Dermis microvascular lymphatic vessel endothelial cell (primary cell): ENCODE data around the gene BLVRA. TPM values are rescaled to one million over a fixed set of nuclear protein-coding genes. Genes with fewer than 3 reads are reported as not detected.
A peak's percentile ranks its signal among the peaks of the same experiment; 100 is the strongest.
"Not testable (repeated sequence)": the region's sequence is repeated elsewhere in the genome, so short reads cannot be mapped to it uniquely, and the experiment has no call there.

Source experiments
- DNase-seq, 2 donors: peaks; one replicate each; pipeline versions ENCODE4 v3.0.0 to v3.0.0-alpha.2; 2010; ENCODE audit warnings: low read depth in 2 of 2
- total RNA-seq: library from RNA; depleted of rRNA; stranded (reverse); fragments of >200 nt; gene quantifications from 2 replicates; pipeline ENCODE4 v1.2.1, GENCODE V29; 2014

The BLVRA gene, protein sequence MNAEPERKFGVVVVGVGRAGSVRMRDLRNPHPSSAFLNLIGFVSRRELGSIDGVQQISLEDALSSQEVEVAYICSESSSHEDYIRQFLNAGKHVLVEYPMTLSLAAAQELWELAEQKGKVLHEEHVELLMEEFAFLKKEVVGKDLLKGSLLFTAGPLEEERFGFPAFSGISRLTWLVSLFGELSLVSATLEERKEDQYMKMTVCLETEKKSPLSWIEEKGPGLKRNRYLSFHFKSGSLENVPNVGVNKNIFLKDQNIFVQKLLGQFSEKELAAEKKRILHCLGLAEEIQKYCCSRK
- total RNA-seq: 21.6 and 24.0 TPM in 2 replicates

DNA sequence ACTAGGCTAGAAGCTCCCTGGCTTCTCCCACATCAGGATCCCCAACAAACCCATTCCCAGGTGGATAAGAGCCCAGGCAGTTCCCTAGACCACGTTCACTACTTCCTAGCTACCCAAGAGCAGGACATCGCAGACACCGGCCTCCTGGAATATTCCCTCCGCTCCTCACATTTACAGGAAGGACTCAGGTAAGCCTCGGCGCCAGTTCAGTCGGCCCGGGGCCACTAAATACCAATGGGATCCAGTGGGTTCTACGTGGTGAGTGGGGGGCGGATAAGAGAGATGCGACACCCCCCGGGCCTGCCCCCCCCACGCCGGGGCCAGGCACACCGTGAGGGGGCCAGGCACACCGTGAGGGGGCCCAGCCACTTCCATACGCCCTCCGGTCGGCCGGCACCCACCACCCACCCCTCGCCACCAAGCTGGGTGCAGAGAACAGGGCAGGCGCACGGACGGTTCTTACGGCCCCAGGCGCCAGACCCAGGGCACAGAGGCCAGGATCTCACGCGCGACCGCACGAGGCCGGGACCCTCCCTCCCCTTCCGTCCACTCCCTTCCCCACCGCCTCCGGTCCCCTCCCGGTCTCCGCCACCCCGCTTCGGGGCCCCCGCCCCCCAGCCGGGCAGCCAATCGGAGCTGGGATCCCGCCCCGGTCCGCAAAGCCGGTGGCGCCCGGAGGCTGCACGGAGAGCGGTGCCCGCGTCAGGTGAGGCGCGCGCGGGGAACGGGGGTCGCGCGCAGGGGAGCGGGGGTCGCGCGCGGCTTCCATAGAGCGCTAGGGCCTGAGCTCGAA, at the start of gene BLVRA:
Gene BLVRA, plus strand, starts transcription at position 652 of the 793 bp plus-strand sequence. CDS start 12,479 bp downstream, outside the sequence.
- peak in 1 of 2 donors; percentile 65 for DNase-seq

- no peak for DNase-seq
These were observed 47.0 kb upstream of the BLVRA start for GRCh38 chr7:43711503-43711902.

- DNase-seq: not testable (repeated sequence)
These were observed 42.5 kb upstream of the BLVRA start for GRCh38 chr7:43715966-43716365.

GRCh38 chr7:43716598-43716997, 41.9 kb upstream of the BLVRA start:
- no peak for DNase-seq

DNA sequence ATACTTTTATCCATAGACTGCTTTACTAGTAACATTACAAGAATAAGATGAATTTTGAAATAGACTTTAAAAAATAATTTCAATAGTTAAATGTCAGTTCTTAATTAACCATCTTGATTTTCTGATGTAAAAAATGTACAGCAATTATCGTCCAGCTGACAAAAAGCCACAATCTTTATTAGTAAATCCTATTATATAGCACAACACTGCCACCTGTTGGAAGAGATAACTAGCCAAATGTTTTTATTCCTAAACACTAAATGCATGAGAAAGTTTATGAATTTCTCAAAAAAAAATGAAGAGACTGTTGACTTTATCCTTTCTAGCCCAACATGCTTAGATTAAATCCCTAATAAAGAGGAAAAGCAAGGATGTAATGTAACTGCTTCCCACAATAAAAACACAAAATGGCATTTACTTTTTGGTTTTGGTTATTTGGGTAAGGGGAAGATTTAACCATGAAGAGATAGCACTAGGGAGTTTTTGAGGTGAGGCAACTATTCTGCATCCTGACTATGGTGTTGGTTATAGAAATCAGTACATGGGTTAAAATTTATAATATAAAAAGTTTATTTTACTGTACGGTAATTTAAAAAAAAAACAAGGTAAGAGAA, 37.2 kb upstream of the BLVRA start:
- peak; percentile 46 to 72 for DNase-seq

- no peak for DNase-seq
These were observed 35.5 kb upstream of the BLVRA start for GRCh38 chr7:43723007-43723341.

DNA sequence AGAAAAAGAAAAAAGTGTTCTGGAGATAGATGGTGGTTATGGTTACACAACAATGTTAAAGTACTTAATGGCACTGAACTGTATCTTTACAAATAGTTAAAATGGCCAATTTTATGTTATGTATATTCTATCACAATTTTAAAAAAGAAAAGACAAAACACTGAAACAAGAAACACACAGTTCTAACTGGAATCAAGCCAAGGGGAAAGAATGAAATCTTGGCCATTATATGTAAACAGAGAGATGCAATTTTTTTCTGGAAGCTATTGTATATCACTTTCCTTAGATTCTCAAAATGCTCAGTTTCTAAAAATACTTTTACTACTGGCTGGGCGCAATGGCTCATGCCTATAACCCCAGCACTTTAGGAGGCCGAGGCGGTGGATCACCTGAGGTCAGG, 33.2 kb upstream of the BLVRA start:
- no peak for DNase-seq

DNA sequence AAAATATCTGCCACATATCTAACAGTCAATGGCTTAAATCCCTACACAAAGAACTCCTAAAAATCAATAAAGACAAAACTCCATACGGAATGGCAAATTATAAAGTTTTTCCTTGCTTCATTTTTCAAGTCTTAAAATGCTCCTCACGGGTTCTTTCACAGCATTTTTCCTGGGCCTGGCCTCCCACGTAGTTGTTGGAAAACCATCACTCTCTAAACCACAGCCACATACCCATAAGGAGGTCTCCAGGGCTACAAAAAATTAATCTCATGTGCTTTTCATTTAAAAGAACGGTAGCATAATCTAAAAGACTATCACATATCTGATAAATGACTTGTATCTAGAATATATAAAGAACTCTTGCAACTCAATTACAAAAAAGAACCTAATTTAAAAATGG, 32.0 kb upstream of the BLVRA start:
- DNase-seq: no peak

DNA sequence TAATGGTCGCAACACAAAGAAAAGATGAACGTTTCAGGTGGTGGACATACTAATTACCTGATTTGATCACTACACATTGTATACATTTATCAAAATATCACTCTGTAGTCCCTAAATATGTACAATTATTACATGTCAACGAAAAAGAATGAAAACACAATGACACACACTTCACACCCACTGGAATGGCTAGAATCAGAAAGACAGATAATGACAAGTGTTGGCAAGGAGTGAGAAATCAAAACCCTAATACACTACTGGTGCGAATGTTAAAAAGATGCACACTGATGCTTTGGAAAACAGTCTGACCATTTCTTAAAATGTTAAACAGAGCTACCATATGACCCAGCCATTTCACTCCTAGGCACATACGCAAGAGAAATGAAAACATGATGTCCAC, 31.5 kb upstream of the BLVRA start:
- no peak for DNase-seq

DNA sequence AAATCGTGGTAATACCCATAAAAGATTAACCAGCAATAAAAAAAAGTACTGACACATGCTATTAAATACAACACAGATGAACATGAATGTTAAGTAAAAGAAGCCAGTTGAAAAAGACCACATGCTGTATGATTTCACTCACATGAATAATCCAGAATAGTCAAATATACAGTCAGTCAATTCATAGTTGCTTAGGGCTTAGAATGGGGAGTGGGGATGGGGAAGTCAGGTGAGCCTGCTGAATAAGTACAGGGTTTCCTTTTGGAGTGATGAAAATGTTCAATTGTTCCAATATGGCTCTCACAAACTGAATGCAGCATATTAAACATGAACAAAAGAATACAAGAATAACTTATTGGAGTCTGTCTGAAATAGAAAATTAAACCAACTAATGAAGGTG, 31.0 kb upstream of the BLVRA start:
- no peak for DNase-seq

DNA sequence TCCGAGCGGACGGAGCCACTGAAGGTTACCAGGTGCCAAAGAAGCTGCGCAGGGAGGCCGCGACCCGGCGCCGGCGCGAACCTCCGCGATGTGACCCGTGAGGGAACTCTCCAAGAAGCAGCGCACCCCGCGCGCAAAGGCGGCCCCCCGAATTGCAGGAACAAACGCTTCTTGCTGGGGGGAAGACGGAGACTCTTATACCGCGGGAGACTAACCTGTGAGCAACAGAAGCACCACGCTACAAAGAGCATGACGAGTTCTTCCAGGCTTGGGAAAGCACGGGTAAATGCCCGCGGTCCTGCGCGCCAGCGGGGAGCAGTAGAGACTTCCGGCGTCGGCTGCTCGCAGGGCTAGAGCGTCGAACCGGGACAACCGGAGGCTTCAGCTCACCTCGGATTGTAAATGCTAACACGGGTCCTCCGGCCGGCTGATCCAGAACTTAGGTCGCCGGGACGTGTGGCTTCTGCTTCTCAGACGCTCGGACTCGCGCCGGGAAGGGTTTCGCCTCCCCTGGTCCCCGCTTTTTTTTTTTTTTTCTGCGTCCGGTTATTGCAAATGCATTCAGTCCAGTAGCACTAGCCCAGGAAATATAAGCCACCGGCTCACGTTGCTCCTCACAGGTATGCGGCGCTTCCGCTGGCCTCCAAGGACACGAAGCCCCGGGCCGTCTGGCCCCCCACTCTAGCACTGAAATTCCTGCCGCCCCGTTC, 29.1 kb upstream of the BLVRA start, which contains the start of gene COA1:
Gene COA1, minus strand, starts transcription at position 310 of the 710 bp plus-strand sequence. CDS start 80,909 bp downstream, outside the sequence.
- peak; percentile 84 to 92 for DNase-seq

DNA sequence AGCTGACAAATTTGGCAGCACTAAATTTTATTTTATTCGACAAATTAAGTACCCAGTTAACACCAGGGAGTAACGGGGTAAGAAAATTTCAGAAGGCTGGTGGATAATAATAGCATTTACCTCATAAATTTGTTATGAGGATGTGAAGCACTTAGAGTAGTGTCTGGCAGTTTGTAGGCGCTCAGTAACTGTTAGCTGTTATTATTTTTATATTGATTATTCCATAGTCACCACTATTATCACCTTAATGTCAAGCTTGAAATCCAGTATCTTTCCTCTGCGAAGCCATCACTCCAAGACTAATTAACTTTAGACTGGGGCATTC, 28.6 kb upstream of the BLVRA start:
- DNase-seq: no peak

GRCh38 chr7:43731494-43731893, 27.0 kb upstream of the BLVRA start:
- DNase-seq: not testable (repeated sequence)

DNA sequence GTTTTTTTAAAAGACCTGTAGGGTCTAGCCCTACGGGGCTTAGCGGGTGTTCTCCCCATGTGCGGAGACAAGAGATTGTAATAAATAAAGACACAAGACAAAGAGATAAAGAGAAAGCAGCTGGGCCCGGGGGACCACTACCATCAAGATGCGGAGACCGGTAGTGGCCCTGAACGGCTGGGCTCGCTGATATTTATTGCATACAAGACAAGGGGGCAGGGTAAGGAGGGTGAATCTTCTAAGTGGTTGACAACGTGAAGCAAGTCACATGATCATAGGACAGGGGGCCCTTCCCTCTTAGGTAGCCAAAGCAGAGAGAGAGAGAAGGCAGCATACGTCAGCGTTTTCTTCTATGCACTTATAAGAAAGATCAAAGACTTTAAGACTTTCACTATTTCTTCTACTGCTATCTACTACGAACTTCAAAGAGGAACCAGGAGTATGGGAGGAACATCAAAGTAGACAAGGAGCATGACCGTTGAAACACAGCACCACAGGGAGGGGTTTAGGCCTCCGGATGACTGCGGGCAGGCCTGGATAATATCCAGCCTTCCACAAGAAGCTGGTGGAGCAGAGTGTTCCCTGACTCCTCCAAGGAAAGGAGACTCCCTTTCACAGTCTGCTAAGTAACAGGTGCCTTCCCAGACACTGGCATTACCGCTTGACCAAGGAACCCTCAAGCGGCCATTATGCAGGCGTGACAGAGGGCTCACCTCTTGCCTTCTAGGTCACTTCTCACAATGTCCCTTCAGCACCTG, 23.7 kb upstream of the BLVRA start:
- not testable (repeated sequence) for DNase-seq

DNA sequence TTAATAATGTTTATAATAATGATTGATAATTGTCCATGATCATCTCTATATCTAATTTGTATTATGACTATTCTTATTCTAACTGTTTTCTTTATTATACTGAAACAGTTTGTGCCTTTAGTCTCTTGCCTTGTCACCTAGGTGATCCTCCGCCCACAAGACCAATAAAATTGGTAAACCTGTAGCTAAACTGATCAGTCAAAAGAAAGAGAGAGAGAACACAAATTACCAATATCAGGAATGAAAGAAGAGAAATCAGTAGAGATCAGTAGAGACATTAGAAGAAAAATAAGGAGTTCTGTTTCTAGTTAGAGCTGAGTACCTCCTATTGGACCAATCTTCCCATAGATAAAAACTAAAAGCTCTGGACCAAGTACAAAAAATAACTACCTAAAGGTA, 23.1 kb upstream of the BLVRA start:
- DNase-seq: no peak

- peak in 1 of 2 donors; percentile 8 for DNase-seq
These were observed 22.5 kb upstream of the BLVRA start for GRCh38 chr7:43735802-43736603.

DNA sequence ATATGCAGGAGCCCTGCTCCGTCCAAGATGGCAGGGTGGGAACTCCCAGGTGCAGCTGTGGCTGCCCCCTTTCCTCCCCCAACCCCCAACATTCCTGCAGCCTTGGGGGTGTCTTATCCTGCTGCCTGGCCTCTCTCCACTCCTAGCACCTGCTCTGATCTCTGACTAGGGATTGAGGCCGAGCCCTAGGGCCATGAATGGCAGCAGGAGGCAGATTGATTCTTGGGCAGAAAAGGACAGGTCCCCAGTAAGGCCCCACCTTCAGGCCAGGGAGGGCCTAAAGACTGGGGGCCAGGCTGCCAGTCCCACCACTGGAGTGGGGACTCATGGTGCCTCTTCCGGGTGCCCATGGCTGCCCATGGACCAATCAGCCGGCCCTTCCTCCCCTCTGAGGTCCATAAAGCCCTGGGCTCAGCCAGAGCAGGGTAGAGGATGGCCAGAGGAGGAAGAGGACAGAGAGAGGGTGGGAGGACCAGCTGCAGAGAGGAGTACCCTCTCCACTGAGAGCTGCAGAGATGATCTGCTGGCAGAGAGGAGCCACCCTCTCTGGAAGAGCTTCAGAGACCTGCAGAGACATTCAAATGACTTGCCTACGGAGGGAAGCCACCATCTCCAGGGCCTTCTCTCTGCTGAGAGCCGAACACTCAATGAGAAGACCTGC, 20.9 kb upstream of the BLVRA start:
- DNase-seq: no peak

DNA sequence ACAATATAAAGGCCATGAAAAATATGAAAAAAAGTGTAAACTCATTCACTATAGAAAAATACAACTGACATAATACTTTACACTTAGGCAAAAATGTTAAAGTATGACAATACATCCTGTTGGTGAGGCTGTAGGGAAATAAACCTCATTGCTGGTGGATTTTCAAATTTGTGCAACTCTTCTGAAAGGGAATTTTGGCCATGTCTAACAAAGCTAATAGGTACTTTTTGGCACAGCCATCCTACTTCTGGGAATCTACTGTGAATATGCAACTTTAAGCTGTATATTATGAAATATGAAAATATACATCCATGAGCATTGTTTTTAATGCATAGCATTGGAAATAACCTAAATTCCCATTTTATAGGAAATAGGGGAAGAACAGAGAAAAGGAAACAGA, 15.8 kb upstream of the BLVRA start:
- DNase-seq: no peak

- no peak for DNase-seq
These were observed 11.0 kb upstream of the BLVRA start for GRCh38 chr7:43747328-43748105.
